Measurements from ENCODE around the gene MAL. TPM values are rescaled to one million over a fixed set of nuclear protein-coding genes. Genes with fewer than 3 reads are reported as not detected.

Gene MAL
- total RNA-seq, 4 donors from 2014 or later = 0.93 to 4.7 TPM; not detected in 2

- TF ChIP-seq CTCF (IDR thresholded peaks at IDR 0.05) = no peak
Observed at GRCh38 chr2:94992360-94992759, 33.1 kb upstream of the MAL start.

GRCh38 chr2:94993176-94994062, 32.1 kb upstream of the MAL start:
- no peak for TF ChIP-seq CTCF (IDR thresholded peaks at IDR 0.05)
- ATAC-seq (ENCODE audit: low FRiP score) (no peak), DNase-seq (ENCODE audit: low spot score) (no peak)

More at GRCh38 chr2:94992360-94992759, 33.1 kb upstream of the MAL start:
- no peak for ATAC-seq (ENCODE audit: low FRiP score)
- DNase-seq (ENCODE audit: low spot score) = no peak

- peak; percentile 5 for DNase-seq (ENCODE audit: low spot score)
Observed at GRCh38 chr2:94994063-94994913, 31.2 kb upstream of the MAL start.

GRCh38 chr2:94994914-94995552, 30.5 kb upstream of the MAL start:
- ATAC-seq (ENCODE audit: low FRiP score) (no peak), DNase-seq (ENCODE audit: low spot score) (no peak)
- TF ChIP-seq CTCF (IDR thresholded peaks at IDR 0.05) = no peak

More at GRCh38 chr2:94994063-94994913, 31.2 kb upstream of the MAL start:
- ATAC-seq (ENCODE audit: low FRiP score) = no peak
- TF ChIP-seq CTCF (IDR thresholded peaks at IDR 0.05) = no peak

- ATAC-seq (ENCODE audit: low FRiP score) (no peak), DNase-seq (ENCODE audit: low spot score) (no peak)
- TF ChIP-seq CTCF (IDR thresholded peaks at IDR 0.05) = no peak
Observed at GRCh38 chr2:94995553-94996304, 29.8 kb upstream of the MAL start.
